Measurements from ENCODE around the gene HSF5. TPM values are rescaled to one million over a fixed set of nuclear protein-coding genes. Genes with fewer than 3 reads are reported as not detected.

Gene HSF5
- total and polyA plus RNA-seq, 2 donors (not counting 3 experiments of a cell fraction or from before 2014, with no cell fraction given), result 0.03 TPM; not detected in 1

GRCh38 chr17:58383892-58384462, 104.2 kb downstream of the HSF5 start:
- Histone ChIP-seq H3K9ac (replicated peaks; ENCODE audit: extremely low read depth, insufficient read depth, low read length) (no peak overlapping the region), H3K4me1 (ENCODE audit: control insufficient read depth, extremely low read depth, insufficient read depth, low read length) (no peaks in the 10 kb centered on the region), H3K4me3 (replicated peaks in 1 of 3; ENCODE audit: insufficient read depth in 1 of 3, low read depth in 1 of 3, low read length in 3 of 3) (no peak overlapping the region), H3K27me3 (ENCODE audit: control insufficient read depth in 2 of 2, insufficient read depth in 2 of 2, low read length in 2 of 2) (peaks cover 17 to 23% of the 10 kb centered on the region in 2 experiments), H3K27ac (ENCODE audit: insufficient read depth, low read depth, low read length) (no peak overlapping the region), H3K79me2 (ENCODE audit: control insufficient read depth, insufficient read depth, low read length) (no peaks in the 10 kb centered on the region), H3K36me3 (ENCODE audit: control insufficient read depth in 2 of 2, extremely low read depth in 1 of 2, insufficient read depth in 2 of 2, low read length in 2 of 2) (no peaks in the 10 kb centered on the region), H4K20me1 (replicated peaks; ENCODE audit: control insufficient read depth, extremely low read depth, insufficient read depth, low read length) (no peaks in the 10 kb centered on the region), H3K9me1 (replicated peaks; ENCODE audit: control insufficient read depth, extremely low read depth, insufficient read depth, low read length) (no peaks in the 10 kb centered on the region), H3K4me2 (ENCODE audit: insufficient read depth, low read length) (no peak overlapping the region), H2AFZ (ENCODE audit: low read depth, low read length) (no peak overlapping the region), H3K9me3 (replicated peaks; ENCODE audit: control insufficient read depth, insufficient read depth, low read length) (no peaks in the 10 kb centered on the region)
- TF ChIP-seq MYC (IDR thresholded peaks at IDR 0.05; ENCODE audit: low read depth, low read length), result no peak
- TF ChIP-seq POLR2A (IDR thresholded peaks at IDR 0.05; ENCODE audit: low read depth, low read length), result no peak
- TF ChIP-seq EZH2 (IDR thresholded peaks at IDR 0.05; ENCODE audit: borderline replicate concordance, low read depth, low read length, severe bottlenecking), result no peak
- no peak for TF ChIP-seq MAX (IDR thresholded peaks at IDR 0.05; ENCODE audit: insufficient read depth, insufficient read length)
- no peak for TF ChIP-seq POLR2AphosphoS5 (IDR thresholded peaks at IDR 0.05; ENCODE audit: insufficient read depth, low read depth, low read length)
- TF ChIP-seq GATA2 (IDR thresholded peaks at IDR 0.05; ENCODE audit: insufficient read depth, insufficient read length, low read depth, low read length), result no peak
- TF ChIP-seq FOS (IDR thresholded peaks at IDR 0.05; ENCODE audit: borderline replicate concordance, insufficient read depth, low read length), result no peak
- ChIA-PET CTCF (interaction anchor here (1.1 to 1.4 kb wide), 2 partner anchors 34 to 67 kb away, joined by 3 to 6 read pairs; partner anchors contain the start of gene RNF43), POLR2A (no interaction called here)
- intact Hi-C loops (cut with micrococcal nuclease), result no loop called here
- no TSS peak for BruUV-seq (replicated peaks)
- no peak for FAIRE-seq
- no peak for DNase-seq (ENCODE audit: low read depth, low spot score)
- dilution Hi-C loops (cut with MboI; ENCODE audit: extremely low pct_ligation_motif_present, low sequenced_read_pairs), result no loop called here

GRCh38 chr17:58382872-58383242, 105.4 kb downstream of the HSF5 start:
- H3K4me3 ChIP-seq (replicated peaks in 1 of 3; ENCODE audit: insufficient read depth in 1 of 3, low read depth in 1 of 3, low read length in 3 of 3), result no peak overlapping the region
- peaks cover 14 to 15% of the 10 kb centered on the region in 2 experiments for H3K27me3 ChIP-seq (ENCODE audit: control insufficient read depth in 2 of 2, insufficient read depth in 2 of 2, low read length in 2 of 2)
- no peak for DNase-seq (ENCODE audit: low read depth, low spot score)
- CTCF ChIA-PET, result no interaction called here
- dilution Hi-C loops (cut with MboI; ENCODE audit: extremely low pct_ligation_motif_present, low sequenced_read_pairs), result no loop called here
- TF ChIP-seq JUN (IDR thresholded peaks at IDR 0.05; ENCODE audit: borderline replicate concordance, insufficient read depth, insufficient read length, low read depth), result no peak
- no peak for TF ChIP-seq GATA2 (IDR thresholded peaks at IDR 0.05; ENCODE audit: insufficient read depth, insufficient read length, low read depth, low read length)
- TF ChIP-seq CTCF (IDR thresholded peaks at IDR 0.05; ENCODE audit: extremely low read depth in 1 of 2, insufficient read depth in 1 of 2, low read depth in 1 of 2, low read length in 2 of 2), result no peak
- TF ChIP-seq MYC (IDR thresholded peaks at IDR 0.05; ENCODE audit: low read depth, low read length), result no peak
- TF ChIP-seq MAX (IDR thresholded peaks at IDR 0.05; ENCODE audit: insufficient read depth, insufficient read length), result no peak
- TF ChIP-seq POLR2A (IDR thresholded peaks at IDR 0.05; ENCODE audit: low read depth, low read length), result no peak
- TF ChIP-seq FOS (IDR thresholded peaks at IDR 0.05; ENCODE audit: borderline replicate concordance, insufficient read depth, low read length), result no peak
- TF ChIP-seq EZH2 (IDR thresholded peaks at IDR 0.05; ENCODE audit: borderline replicate concordance, low read depth, low read length, severe bottlenecking), result no peak
- TF ChIP-seq POLR2AphosphoS5 (IDR thresholded peaks at IDR 0.05; ENCODE audit: insufficient read depth, low read depth, low read length), result no peak
- no peak for FAIRE-seq
- intact Hi-C loops (cut with micrococcal nuclease), result no loop called here
- no peaks in the 10 kb centered on the region for H3K9me1 ChIP-seq (replicated peaks; ENCODE audit: control insufficient read depth, extremely low read depth, insufficient read depth, low read length)
- H3K27ac ChIP-seq (ENCODE audit: insufficient read depth, low read depth, low read length), result no peak overlapping the region
- no peaks in the 10 kb centered on the region for H3K4me1 ChIP-seq (ENCODE audit: control insufficient read depth, extremely low read depth, insufficient read depth, low read length)
- no peaks in the 10 kb centered on the region for H3K79me2 ChIP-seq (ENCODE audit: control insufficient read depth, insufficient read depth, low read length)
- no peaks in the 10 kb centered on the region for H3K36me3 ChIP-seq (ENCODE audit: control insufficient read depth in 2 of 2, extremely low read depth in 1 of 2, insufficient read depth in 2 of 2, low read length in 2 of 2)
- H3K4me2 ChIP-seq (ENCODE audit: insufficient read depth, low read length), result no peak overlapping the region
- no peak overlapping the region for H3K9ac ChIP-seq (replicated peaks; ENCODE audit: extremely low read depth, insufficient read depth, low read length)
- no peaks in the 10 kb centered on the region for H3K9me3 ChIP-seq (replicated peaks; ENCODE audit: control insufficient read depth, insufficient read depth, low read length)
- no peak overlapping the region for H2AFZ ChIP-seq (ENCODE audit: low read depth, low read length)
- H4K20me1 ChIP-seq (replicated peaks; ENCODE audit: control insufficient read depth, extremely low read depth, insufficient read depth, low read length), result no peaks in the 10 kb centered on the region
- POLR2A ChIA-PET, result no interaction called here
- no TSS peak for BruUV-seq (replicated peaks)
